Smooth muscle cell of bladder (primary cell): Measurements from ENCODE around the gene OGFOD2. TPM values are rescaled to one million over a fixed set of nuclear protein-coding genes. Genes with fewer than 3 reads are reported as not detected.

Experiments
- total RNA-seq: library from RNA; depleted of rRNA; stranded (reverse); fragments of >200 nt; gene quantifications from 2 replicates; pipeline ENCODE4 v1.2.3, GENCODE V29; 2014

The OGFOD2 gene
- 9.2 and 10.0 TPM in 2 replicates for total RNA-seq

GRCh38 chr12:122974892-122975789 lies at the start of gene OGFOD2:
Gene OGFOD2 (plus strand): TSS chr12:122975244. CDS start chr12:122975252, 8 bp downstream.

DNA sequence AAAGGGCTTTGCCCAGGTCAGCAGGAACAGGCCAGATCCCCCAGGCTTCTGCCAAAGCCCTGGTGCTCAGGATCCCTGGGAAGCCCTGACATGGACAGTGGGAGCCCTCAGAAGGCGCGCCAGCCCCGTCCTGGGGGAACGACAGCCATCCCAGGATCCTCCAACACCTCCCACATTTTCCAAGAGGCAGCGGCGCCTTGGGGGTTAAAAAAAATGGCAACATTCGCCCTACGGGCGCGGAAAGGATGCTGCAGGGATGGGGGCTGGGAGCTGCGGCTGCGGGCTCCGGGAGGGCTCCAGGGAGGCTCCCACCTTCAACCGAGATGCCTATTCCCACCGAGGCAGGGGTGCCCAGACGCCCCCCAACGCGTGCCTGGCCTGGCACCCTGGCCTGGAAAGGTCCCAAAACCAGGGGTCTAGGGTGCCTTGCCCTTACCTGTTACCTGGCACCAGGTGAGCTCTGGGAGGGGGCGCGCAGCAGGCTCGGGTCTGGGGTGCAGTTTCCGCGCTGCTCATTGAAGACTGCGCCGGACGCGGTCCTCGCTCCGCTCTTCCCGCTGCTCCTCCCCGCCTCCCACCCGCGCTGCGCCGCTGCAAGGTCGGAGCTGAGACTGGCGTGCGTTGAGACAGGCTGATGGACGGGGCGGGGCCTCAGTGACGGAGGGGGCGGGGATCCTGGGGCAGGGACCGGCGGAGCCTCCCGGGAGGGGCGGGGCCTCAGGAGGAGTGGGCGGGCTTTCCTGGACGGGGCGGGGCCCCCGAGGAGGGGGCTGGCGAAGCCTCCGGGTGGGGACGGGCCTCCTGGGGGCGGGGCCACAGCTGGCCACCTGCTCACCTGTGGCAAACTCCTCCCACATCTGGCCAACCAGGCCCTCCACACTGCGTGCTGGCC lies 8.9 kb upstream of the OGFOD2 start, which contains the start of gene ABCB9:
TSS of gene ABCB9 (minus strand) at position 613 of the 892 bp plus-strand sequence. CDS start 6,228 bp downstream, outside the sequence.

GRCh38 chr12:122980183-122981035 lies 5.4 kb downstream of the OGFOD2 start, which contains the start of gene ARL6IP4:
Gene ARL6IP4 (plus strand): TSS chr12:122980681. CDS start chr12:122981140, 459 bp downstream.

Other genes with a start within 250 kb of the OGFOD2 start
- under 0.01 and 0.09 TPM in 2 replicates for gene HCAR1, start 244.4 kb upstream of the OGFOD2 start, total RNA-seq
- gene DENR, start 222.4 kb upstream of the OGFOD2 start, total RNA-seq: 25.6 and 29.1 TPM in 2 replicates
- 0.43 and 1.1 TPM in 2 replicates for gene CCDC62, start 200.7 kb upstream of the OGFOD2 start, total RNA-seq
- 8.0 and 10.7 TPM in 2 replicates for gene HIP1R, start 139.8 kb upstream of the OGFOD2 start, total RNA-seq
- 5.1 and 5.9 TPM in 2 replicates for gene VPS37B, start 79.1 kb upstream of the OGFOD2 start, total RNA-seq
- gene ABCB9, start 8.8 kb upstream of the OGFOD2 start, total RNA-seq: 5.3 and 7.4 TPM in 2 replicates
- 157 and 248 TPM in 2 replicates for gene ARL6IP4, start 5.4 kb downstream of the OGFOD2 start, total RNA-seq
- 3.5 and 4.6 TPM in 2 replicates for gene PITPNM2, start 175.8 kb downstream of the OGFOD2 start, total RNA-seq